Skeletal muscle cell (primary cell): ENCODE measurements around the gene OR52I2.

Experiments
- DNase-seq: peaks from one replicate; pipeline ENCODE4 v3.0.0-alpha.2; 2010; ENCODE audit warnings: low read depth
- H3K4me3 ChIP-seq: 2 replicates; pipeline ENCODE4 v1.5.1; 2011; ENCODE audit warnings: low read depth, mild to moderate bottlenecking, control low read depth, low read length, moderate library complexity

OR52I2 gene

GRCh38 chr11:4581443-4581842 is at the start of gene OR52I2:
TSS of gene OR52I2 (plus strand) at chr11:4581743.
- no peak within 1 kb of the TSS for H3K4me3 ChIP-seq
- no peak for DNase-seq

DNA sequence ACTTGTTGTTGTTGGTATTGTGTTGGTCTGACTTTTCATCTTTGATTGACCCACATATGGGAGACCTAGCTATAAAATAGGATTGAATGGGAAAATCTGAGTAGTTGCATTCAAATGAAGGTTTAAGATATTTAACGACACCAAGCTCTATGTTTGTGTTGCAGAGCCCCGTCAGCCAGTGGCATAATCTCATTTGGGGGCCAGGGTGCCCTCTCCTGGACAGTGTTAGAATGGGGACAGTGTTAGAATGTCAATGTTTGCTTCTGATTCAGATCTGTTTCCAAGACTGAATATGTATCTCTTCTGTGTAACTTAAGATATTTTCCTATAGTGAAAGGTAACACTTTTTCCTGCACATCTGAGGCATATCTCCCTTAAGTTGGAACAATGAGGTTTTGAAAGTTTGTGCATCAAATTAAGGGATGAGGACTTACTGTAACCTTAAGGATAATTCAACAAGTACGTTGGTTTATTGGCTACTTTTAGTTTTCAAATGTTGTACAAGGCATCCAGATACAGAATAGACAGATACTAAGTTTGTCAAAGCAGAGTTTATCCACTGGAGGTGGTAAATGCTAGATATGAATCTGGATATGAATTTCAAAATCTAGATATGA is 41.8 kb upstream of the OR52I2 start:
- no peak overlapping the region for H3K4me3 ChIP-seq
- DNase-seq = no peak

- no peak for DNase-seq
- H3K4me3 ChIP-seq = no peak overlapping the region
These were observed 40.5 kb upstream of the OR52I2 start for GRCh38 chr11:4541071-4541470.

GRCh38 chr11:4543561-4543960 is 38.0 kb upstream of the OR52I2 start:
- DNase-seq = no peak
- H3K4me3 ChIP-seq = no peak overlapping the region

GRCh38 chr11:4544891-4545290 is 36.7 kb upstream of the OR52I2 start, which contains the start of gene OR52M1:
TSS of gene OR52M1 (plus strand) at chr11:4545191. CDS start at chr11:4545191, 0 bp downstream.
- no peak for DNase-seq
- no peak within 1 kb of the TSS for H3K4me3 ChIP-seq

DNA sequence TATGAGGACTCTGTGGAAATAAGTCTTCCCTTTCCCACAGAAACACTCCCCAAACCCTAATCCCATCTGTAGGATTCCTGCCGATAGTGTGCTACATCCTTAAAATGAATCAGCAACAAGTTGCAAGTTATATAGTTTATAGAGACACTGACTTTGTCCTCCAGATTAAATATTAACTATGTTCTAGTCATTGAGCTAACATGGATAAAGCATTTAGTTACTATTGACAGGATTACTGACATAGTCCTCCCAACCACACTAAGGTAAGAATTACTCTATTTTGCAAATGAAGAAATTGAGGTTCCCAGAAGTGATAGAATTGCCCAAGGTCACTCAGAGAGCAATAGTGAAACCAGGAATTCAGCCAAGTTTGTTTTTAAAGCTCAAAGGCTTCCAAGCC is 34.7 kb upstream of the OR52I2 start:
- H3K4me3 ChIP-seq = no peak overlapping the region
- no peak for DNase-seq

GRCh38 chr11:4547416-4547815 is 34.1 kb upstream of the OR52I2 start:
- no peak for DNase-seq
- no peak overlapping the region for H3K4me3 ChIP-seq

DNA sequence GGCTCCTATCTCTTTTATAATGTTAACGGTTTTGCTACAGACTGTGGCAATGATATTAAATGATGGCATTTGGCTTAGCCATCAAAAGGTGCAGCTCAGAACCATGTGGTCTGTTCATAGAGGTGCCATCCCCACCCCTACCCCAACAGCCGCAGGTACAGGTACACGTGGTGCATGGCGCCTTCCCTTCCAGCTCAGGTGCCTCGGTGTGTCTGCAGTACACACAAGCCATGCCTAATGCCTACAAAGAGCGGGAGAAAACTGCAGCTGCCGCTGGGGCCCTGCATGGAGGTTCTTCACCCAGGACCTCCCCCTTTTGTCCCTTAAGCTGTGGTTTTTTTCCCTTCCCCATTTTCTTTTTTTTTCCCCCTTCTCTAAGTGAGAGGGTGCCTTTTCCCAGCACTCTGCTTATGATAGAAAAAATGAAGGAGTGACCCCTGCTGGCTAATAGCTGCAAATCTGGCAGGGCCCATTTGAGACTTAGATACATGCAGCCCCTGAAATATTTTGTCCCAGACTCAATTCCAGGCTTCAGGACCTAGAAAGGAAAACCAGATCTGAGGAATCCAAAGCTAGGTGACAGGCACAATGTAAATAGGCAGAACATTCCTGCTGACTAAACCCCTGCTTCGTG is 30.1 kb upstream of the OR52I2 start:
- no peak for DNase-seq
- H3K4me3 ChIP-seq = no peak overlapping the region

- DNase-seq = no peak
- H3K4me3 ChIP-seq = no peak overlapping the region
These were observed 21.8 kb upstream of the OR52I2 start for GRCh38 chr11:4559527-4560440.

GRCh38 chr11:4560467-4560866 is 21.1 kb upstream of the OR52I2 start:
- no peak for DNase-seq
- no peak overlapping the region for H3K4me3 ChIP-seq

DNA sequence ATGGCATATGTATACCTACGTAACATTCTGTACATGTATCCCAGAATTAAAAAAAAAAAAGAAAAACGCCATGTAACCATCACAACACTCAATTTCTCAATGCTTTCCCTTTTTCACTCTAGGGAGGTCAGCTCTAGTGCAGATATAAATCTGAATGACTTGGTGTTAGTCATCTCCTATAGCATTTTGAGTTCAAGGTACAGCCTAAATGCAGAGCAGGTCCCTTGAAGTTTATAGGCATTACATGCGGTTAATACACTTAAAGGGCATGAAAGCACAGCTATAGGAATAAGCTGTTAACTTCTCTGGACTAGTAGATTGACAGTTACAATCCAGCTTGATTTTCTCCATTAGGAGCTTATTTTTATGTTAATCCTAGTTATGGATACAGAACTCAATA is 16.2 kb upstream of the OR52I2 start:
- DNase-seq = no peak
- no peak overlapping the region for H3K4me3 ChIP-seq

GRCh38 chr11:4569075-4569474 is 12.5 kb upstream of the OR52I2 start:
- no peak for DNase-seq
- no peak overlapping the region for H3K4me3 ChIP-seq

- no peak for DNase-seq
- H3K4me3 ChIP-seq = no peak overlapping the region
These were observed 4.7 kb upstream of the OR52I2 start for GRCh38 chr11:4576880-4577279.

DNA sequence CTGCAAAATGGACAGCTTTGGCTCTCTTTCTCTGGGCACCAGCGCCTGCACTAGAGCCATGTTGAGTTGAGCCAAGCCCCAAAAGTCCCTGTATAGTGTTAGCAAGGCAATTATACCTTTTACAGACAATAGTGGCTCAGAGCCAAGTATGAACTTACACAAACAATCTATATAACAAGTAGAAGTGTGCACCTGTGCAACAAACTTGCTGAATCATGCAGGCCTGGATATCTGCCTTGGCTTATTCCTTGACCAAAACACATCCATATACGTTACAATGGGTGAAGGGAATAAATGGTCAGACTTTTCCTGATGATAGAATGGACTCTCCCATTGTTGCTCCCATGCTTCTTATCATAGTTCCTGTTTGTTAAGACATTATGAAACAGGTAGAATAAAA is 3.8 kb upstream of the OR52I2 start:
- no peak for DNase-seq
- no peak overlapping the region for H3K4me3 ChIP-seq

DNA sequence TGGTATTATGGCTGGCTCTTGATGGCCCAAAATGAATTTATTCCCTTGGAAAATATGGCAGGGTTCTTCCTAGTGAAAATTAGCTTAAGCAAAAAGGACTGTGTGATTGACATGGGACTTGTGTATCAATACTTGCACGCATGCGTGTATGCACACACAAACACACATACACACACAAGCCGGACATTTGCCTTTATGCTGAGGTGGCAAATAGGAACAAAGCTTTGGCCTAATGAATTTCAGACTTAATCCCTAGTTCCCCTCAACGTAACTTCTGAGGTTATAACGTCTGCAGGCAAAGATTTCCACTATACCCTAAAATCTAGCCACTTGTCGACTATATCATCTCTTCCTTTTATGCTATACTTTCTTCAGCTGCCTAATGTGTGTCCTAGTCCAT is 2.9 kb upstream of the OR52I2 start:
- H3K4me3 ChIP-seq = no peak overlapping the region
- no peak for DNase-seq

GRCh38 chr11:4580124-4580523 is 1.4 kb upstream of the OR52I2 start:
- DNase-seq = no peak
- H3K4me3 ChIP-seq = no peak overlapping the region

- no peak overlapping the region for H3K4me3 ChIP-seq
- DNase-seq = no peak
These were observed 7.5 kb downstream of the OR52I2 start for GRCh38 chr11:4589017-4589416.

GRCh38 chr11:4593739-4594138 is 12.2 kb downstream of the OR52I2 start, which contains the start of gene OR52I1:
TSS of gene OR52I1 (plus strand) at chr11:4594039. CDS start at chr11:4594039, 0 bp downstream.
- DNase-seq = no peak
- H3K4me3 ChIP-seq = no peak within 1 kb of the TSS

DNA sequence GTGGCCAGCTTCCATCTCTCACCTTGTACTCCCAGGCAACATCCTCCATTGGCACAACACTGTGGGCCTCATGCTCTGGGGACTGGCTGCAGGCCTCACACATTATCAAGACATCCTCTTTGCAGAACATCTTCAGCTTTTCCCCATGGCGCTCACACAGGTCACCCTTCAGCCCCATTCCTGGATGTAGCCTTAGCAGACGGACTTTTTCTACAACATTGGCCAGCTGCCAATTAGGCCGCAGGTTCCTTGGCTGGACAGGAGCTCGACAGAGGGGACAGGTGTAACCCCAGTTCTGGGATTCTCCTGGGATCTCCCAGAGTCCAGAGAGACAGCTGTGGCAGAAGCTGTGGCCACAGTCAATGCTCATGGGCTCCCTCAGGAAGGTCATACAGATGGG is 23.5 kb downstream of the OR52I2 start:
- DNase-seq = no peak

GRCh38 chr11:4606231-4607015 is 24.9 kb downstream of the OR52I2 start:
- peak overlapping the region; percentile 73 for H3K4me3 ChIP-seq
- DNase-seq = peak; percentile 31

More for the DNA sequence above, 23.5 kb downstream of the OR52I2 start:
- H3K4me3 ChIP-seq = no peak overlapping the region
